Measurements from ENCODE around the gene SEC14L5.

The SEC14L5 gene

DNA sequence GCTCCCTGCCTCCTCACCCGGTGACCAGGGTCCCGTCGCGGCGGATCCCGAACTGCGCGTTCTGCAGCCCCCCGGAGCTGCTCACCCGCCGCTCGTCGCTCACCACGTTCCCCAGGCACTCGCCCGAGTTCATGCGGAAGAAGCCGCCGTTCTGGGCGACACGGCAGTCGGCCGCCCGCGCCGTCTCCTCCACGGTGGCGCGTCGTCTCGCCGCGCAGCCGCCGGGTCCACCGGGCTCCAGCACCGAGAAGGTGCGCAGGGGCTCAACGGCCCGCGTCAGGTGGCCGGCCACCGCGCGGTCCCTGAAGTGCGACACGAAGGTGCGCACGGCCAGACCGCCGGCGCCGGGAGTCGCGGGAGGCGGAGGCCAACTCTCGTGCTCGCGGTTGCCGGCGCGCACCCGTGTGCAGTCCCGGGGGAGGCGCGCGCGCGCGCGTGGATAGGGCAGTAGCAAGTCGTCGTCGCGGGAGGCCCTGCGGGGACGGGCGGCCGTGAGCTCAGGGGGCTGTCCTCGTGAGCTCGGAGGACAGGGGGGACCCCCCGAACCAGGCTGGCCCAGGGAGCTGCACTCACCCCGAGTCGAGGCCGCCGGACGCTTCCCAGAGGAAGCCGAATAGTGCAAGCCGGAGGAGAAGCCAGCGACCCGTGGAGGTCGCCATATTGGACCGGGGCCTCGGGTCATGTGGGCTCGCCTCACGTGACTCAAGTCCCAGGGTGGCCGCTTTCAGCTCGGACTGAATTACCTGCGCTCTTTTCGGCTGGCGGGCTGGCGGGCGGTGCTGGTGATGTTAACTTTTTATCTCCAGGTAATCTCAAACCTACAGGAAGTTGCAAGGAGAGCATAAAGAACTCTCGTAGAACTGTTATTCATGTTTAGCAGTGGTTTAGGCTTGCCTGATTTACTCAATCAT is 75.4 kb downstream of the SEC14L5 start, which contains the start of gene NAGPA (continued):
- TF ChIP-seq, protein P1, sequence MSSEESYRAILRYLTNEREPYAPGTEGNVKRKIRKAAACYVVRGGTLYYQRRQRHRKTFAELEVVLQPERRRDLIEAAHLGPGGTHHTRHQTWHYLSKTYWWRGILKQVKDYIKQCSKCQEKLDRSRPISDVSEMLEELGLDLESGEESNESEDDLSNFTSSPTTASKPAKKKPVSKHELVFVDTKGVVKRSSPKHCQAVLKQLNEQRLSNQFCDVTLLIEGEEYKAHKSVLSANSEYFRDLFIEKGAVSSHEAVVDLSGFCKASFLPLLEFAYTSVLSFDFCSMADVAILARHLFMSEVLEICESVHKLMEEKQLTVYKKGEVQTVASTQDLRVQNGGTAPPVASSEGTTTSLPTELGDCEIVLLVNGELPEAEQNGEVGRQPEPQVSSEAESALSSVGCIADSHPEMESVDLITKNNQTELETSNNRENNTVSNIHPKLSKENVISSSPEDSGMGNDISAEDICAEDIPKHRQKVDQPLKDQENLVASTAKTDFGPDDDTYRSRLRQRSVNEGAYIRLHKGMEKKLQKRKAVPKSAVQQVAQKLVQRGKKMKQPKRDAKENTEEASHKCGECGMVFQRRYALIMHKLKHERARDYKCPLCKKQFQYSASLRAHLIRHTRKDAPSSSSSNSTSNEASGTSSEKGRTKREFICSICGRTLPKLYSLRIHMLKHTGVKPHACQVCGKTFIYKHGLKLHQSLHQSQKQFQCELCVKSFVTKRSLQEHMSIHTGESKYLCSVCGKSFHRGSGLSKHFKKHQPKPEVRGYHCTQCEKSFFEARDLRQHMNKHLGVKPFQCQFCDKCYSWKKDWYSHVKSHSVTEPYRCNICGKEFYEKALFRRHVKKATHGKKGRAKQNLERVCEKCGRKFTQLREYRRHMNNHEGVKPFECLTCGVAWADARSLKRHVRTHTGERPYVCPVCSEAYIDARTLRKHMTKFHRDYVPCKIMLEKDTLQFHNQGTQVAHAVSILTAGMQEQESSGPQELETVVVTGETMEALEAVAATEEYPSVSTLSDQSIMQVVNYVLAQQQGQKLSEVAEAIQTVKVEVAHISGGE (tag by site-specific recombination; conservative IDR thresholded peaks at IDR 0.05; ENCODE audit: low read depth) = peak; percentile 61
- TF ChIP-seq ZNF24 (tag by site-specific recombination; IDR thresholded peaks at IDR 0.05) (peak; percentile 97), ZNF610 (tag by site-specific recombination; IDR thresholded peaks at IDR 0.05; ENCODE audit: borderline replicate concordance) (peak; percentile 78; the same call in 1 of the 2 replicates), ZBTB8A (tag by site-specific recombination; IDR thresholded peaks at IDR 0.05) (peak; percentile 66), ZNF394 (tag by site-specific recombination; IDR thresholded peaks at IDR 0.05; ENCODE audit: borderline replicate concordance) (peak; percentile 64), GLIS1 (tag by site-specific recombination; IDR thresholded peaks at IDR 0.05) (peak; percentile 80), ZNF10 (tag by site-specific recombination; IDR thresholded peaks at IDR 0.05) (peak; percentile 25; the same call in 1 of the 2 replicates), SP3 (tag by site-specific recombination; IDR thresholded peaks at IDR 0.05) (peak; percentile 73), GLIS2 (tag by site-specific recombination; IDR thresholded peaks at IDR 0.05) (peak; percentile 85), WT1 (tag by site-specific recombination; IDR thresholded peaks at IDR 0.05) (peak; percentile 31; the same call in 1 of the 2 replicates), ZNF324 (tag by site-specific recombination; IDR thresholded peaks at IDR 0.05) (peak; percentile 94), ZBTB17 (tag by site-specific recombination; IDR thresholded peaks at IDR 0.05) (peak; percentile 87), ZNF335 (tag by site-specific recombination; conservative IDR thresholded peaks at IDR 0.05) (peak; percentile 87), HOXD13 (CRISPR knock-in tag; IDR thresholded peaks at IDR 0.05; ENCODE audit: borderline replicate concordance) (peak; percentile 24; the same call in 1 of the 2 replicates), SP2 (tag by site-specific recombination; IDR thresholded peaks at IDR 0.05) (peak; percentile 54), ZNF23 (tag by site-specific recombination; IDR thresholded peaks at IDR 0.05; ENCODE audit: borderline replicate concordance) (no peak), SP7 (tag by site-specific recombination; IDR thresholded peaks at IDR 0.05) (peak; percentile 83), FEZF1 (tag by site-specific recombination; IDR thresholded peaks at IDR 0.05) (peak; percentile 93)
- TF ChIP-seq, protein P2, sequence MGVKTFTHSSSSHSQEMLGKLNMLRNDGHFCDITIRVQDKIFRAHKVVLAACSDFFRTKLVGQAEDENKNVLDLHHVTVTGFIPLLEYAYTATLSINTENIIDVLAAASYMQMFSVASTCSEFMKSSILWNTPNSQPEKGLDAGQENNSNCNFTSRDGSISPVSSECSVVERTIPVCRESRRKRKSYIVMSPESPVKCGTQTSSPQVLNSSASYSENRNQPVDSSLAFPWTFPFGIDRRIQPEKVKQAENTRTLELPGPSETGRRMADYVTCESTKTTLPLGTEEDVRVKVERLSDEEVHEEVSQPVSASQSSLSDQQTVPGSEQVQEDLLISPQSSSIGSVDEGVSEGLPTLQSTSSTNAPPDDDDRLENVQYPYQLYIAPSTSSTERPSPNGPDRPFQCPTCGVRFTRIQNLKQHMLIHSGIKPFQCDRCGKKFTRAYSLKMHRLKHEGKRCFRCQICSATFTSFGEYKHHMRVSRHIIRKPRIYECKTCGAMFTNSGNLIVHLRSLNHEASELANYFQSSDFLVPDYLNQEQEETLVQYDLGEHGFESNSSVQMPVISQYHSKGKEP (tag by site-specific recombination; IDR thresholded peaks at IDR 0.05) = 0 out of 2 replicates have a peak, but pooled peaks have one; percentile 18
- TF ChIP-seq, protein P3, sequence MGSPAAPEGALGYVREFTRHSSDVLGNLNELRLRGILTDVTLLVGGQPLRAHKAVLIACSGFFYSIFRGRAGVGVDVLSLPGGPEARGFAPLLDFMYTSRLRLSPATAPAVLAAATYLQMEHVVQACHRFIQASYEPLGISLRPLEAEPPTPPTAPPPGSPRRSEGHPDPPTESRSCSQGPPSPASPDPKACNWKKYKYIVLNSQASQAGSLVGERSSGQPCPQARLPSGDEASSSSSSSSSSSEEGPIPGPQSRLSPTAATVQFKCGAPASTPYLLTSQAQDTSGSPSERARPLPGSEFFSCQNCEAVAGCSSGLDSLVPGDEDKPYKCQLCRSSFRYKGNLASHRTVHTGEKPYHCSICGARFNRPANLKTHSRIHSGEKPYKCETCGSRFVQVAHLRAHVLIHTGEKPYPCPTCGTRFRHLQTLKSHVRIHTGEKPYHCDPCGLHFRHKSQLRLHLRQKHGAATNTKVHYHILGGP (tag by site-specific recombination; IDR thresholded peaks at IDR 0.05) = no peak
- TF ChIP-seq, protein P4, sequence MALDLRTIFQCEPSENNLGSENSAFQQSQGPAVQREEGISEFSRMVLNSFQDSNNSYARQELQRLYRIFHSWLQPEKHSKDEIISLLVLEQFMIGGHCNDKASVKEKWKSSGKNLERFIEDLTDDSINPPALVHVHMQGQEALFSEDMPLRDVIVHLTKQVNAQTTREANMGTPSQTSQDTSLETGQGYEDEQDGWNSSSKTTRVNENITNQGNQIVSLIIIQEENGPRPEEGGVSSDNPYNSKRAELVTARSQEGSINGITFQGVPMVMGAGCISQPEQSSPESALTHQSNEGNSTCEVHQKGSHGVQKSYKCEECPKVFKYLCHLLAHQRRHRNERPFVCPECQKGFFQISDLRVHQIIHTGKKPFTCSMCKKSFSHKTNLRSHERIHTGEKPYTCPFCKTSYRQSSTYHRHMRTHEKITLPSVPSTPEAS (tag by site-specific recombination; IDR thresholded peaks at IDR 0.05) = peak; percentile 71
- TF ChIP-seq, protein P5, sequence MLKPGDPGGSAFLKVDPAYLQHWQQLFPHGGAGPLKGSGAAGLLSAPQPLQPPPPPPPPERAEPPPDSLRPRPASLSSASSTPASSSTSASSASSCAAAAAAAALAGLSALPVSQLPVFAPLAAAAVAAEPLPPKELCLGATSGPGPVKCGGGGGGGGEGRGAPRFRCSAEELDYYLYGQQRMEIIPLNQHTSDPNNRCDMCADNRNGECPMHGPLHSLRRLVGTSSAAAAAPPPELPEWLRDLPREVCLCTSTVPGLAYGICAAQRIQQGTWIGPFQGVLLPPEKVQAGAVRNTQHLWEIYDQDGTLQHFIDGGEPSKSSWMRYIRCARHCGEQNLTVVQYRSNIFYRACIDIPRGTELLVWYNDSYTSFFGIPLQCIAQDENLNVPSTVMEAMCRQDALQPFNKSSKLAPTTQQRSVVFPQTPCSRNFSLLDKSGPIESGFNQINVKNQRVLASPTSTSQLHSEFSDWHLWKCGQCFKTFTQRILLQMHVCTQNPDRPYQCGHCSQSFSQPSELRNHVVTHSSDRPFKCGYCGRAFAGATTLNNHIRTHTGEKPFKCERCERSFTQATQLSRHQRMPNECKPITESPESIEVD (tag by site-specific recombination; IDR thresholded peaks at IDR 0.05) = no peak
- TF ChIP-seq, protein P6, sequence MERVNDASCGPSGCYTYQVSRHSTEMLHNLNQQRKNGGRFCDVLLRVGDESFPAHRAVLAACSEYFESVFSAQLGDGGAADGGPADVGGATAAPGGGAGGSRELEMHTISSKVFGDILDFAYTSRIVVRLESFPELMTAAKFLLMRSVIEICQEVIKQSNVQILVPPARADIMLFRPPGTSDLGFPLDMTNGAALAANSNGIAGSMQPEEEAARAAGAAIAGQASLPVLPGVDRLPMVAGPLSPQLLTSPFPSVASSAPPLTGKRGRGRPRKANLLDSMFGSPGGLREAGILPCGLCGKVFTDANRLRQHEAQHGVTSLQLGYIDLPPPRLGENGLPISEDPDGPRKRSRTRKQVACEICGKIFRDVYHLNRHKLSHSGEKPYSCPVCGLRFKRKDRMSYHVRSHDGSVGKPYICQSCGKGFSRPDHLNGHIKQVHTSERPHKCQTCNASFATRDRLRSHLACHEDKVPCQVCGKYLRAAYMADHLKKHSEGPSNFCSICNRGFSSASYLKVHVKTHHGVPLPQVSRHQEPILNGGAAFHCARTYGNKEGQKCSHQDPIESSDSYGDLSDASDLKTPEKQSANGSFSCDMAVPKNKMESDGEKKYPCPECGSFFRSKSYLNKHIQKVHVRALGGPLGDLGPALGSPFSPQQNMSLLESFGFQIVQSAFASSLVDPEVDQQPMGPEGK (tag by site-specific recombination; IDR thresholded peaks at IDR 0.05) = peak; percentile 55

Measured in HEK293 (cell line).